GM04504 (cell line): ENCODE results near the gene PLD5.
"Not testable (repeated sequence)": the region's sequence is repeated elsewhere in the genome, so short reads cannot be mapped to it uniquely, and the experiment has no call there.

ENCODE experiments used
- DNase-seq: peaks from one replicate; pipeline ENCODE4 v3.0.0-alpha.2; 2012; ENCODE audit warnings: low read depth

The PLD5 gene

GRCh38 chr1:242210316-242210715 is 314.2 kb downstream of the PLD5 start:
- DNase-seq = not testable (repeated sequence)

GRCh38 chr1:242209063-242209462 is 315.4 kb downstream of the PLD5 start:
- DNase-seq = no peak

GRCh38 chr1:242208021-242208420 is 316.5 kb downstream of the PLD5 start:
- no peak for DNase-seq

GRCh38 chr1:242206994-242207393 is 317.5 kb downstream of the PLD5 start:
- DNase-seq = no peak

- no peak for DNase-seq
Observed at GRCh38 chr1:242205622-242206489, 318.6 kb downstream of the PLD5 start.

GRCh38 chr1:242203262-242203661 is 321.2 kb downstream of the PLD5 start:
- DNase-seq = no peak

GRCh38 chr1:242201090-242201489 is 323.4 kb downstream of the PLD5 start:
- DNase-seq = no peak

GRCh38 chr1:242199776-242200458 is 324.6 kb downstream of the PLD5 start:
- DNase-seq = no peak

GRCh38 chr1:242197907-242198820 is 326.3 kb downstream of the PLD5 start:
- DNase-seq = no peak

GRCh38 chr1:242196914-242197313 is 327.6 kb downstream of the PLD5 start:
- DNase-seq = no peak

- DNase-seq = no peak
Observed at GRCh38 chr1:242196101-242196500, 328.4 kb downstream of the PLD5 start.

- no peak for DNase-seq
Observed at GRCh38 chr1:242189591-242189990, 334.9 kb downstream of the PLD5 start.

GRCh38 chr1:242187816-242188215 is 336.7 kb downstream of the PLD5 start:
- no peak for DNase-seq

GRCh38 chr1:242187171-242187570 is 337.3 kb downstream of the PLD5 start:
- DNase-seq = no peak

- no peak for DNase-seq
Observed at GRCh38 chr1:242185731-242186130, 338.8 kb downstream of the PLD5 start.

GRCh38 chr1:242184955-242185354 is 339.5 kb downstream of the PLD5 start:
- no peak for DNase-seq

GRCh38 chr1:242179767-242180166 is 344.7 kb downstream of the PLD5 start:
- DNase-seq = not testable (repeated sequence)

GRCh38 chr1:242178924-242179708 is 345.4 kb downstream of the PLD5 start:
- DNase-seq = no peak

- DNase-seq = no peak
Observed at GRCh38 chr1:242178436-242178835, 346.1 kb downstream of the PLD5 start.

- DNase-seq = no peak
Observed at GRCh38 chr1:242162140-242162539, 362.4 kb downstream of the PLD5 start.
